HEK293 (cell line): ENCODE results near the gene OPCML.

Source experiments
- CTCF ChIA-PET: fragments of 350-600 bp; formaldehyde crosslinking; extraction: SDS; loops from one replicate; lab custom pipeline; 2021; ENCODE audit warnings: antibody characterized with exemption; lab: Yijun Ruan, JAX
- POLR2A ChIA-PET: fragments of 300-600 bp; formaldehyde crosslinking; extraction: SDS; loops from one replicate; lab custom pipeline; 2020; ENCODE audit warnings: antibody characterized with exemption, inconsistent platforms; lab: Yijun Ruan, JAX
- H3K27ac ChIP-seq: fragments of 200-500 bp; sonication (Bioruptor generic); 2 replicates; pipeline ENCODE4 v1.5.1; 2014; ENCODE audit warnings: low read depth, low read length, control low read depth, inconsistent platforms; ENCODE audit errors: extremely low read depth
- H3K36me3 ChIP-seq, 2 experiments: fragments of 200-500 bp in 1 of 2; sonication (Bioruptor generic) in 1 of 2; 1 replicate in 1 of 2; 2 replicates in 1 of 2; pipeline ENCODE4 v1.5.1; 2014 to 2017; ENCODE audit warnings: inconsistent platforms in 2 of 2, low read length in 2 of 2; ENCODE audit not compliant: control insufficient read depth in 2 of 2, insufficient read depth in 1 of 2
- H3K4me1 ChIP-seq: fragments of 200-500 bp; sonication (Bioruptor generic); 2 replicates; pipeline ENCODE4 v1.5.1; 2014; ENCODE audit warnings: mild to moderate bottlenecking, low read length, inconsistent platforms; ENCODE audit not compliant: control insufficient read depth, insufficient read depth
- H3K4me3 ChIP-seq: 2 replicates; pipeline ENCODE4 v1.5.1; 2011; ENCODE audit warnings: low read depth, mild to moderate bottlenecking, control low read depth, low read length, moderate library complexity
- H3K9me3 ChIP-seq: fragments of 200-500 bp; sonication (Bioruptor generic); 2 replicates; pipeline ENCODE4 v1.5.1; 2014; ENCODE audit warnings: low read depth, low read length, inconsistent platforms; ENCODE audit not compliant: control insufficient read depth, insufficient read depth
- BCL11B ChIP-seq: fragments of 450-650 bp; formaldehyde crosslinking; IDR thresholded peaks from 2 replicates; pipeline ENCODE4 v1.5.1; 2016; ENCODE audit warnings: low read depth, missing biosample characterization, missing genetic modification characterization
- FEZF1 ChIP-seq: fragments of 450-650 bp; formaldehyde crosslinking; IDR thresholded peaks from 2 replicates; pipeline ENCODE4 v1.5.1; 2016; ENCODE audit warnings: missing biosample characterization, missing genetic modification characterization
- IKZF3 ChIP-seq: fragments of 450-650 bp; IDR thresholded peaks from 2 replicates; pipeline ENCODE4 v1.5.0; 2018; ENCODE audit warnings: missing biosample characterization, mild to moderate bottlenecking, missing genetic modification characterization, moderate library complexity
- KLF10 ChIP-seq: fragments of 450-650 bp; IDR thresholded peaks from 2 replicates; pipeline ENCODE4 v1.5.1; 2018; ENCODE audit warnings: missing biosample characterization, mild to moderate bottlenecking, missing genetic modification characterization
- KLF7 ChIP-seq: fragments of 450-650 bp; formaldehyde crosslinking; IDR thresholded peaks from 2 replicates; pipeline ENCODE4 v1.5.1; 2016; ENCODE audit warnings: missing biosample characterization, missing genetic modification characterization, borderline replicate concordance
- RBAK ChIP-seq: fragments of 450-650 bp; formaldehyde crosslinking; IDR thresholded peaks from 2 replicates; pipeline ENCODE4 v1.5.1; 2016; ENCODE audit warnings: missing biosample characterization, missing genetic modification characterization
- SP3 ChIP-seq: fragments of 450-650 bp; formaldehyde crosslinking; IDR thresholded peaks from 2 replicates; pipeline ENCODE4 v1.5.1; 2016; ENCODE audit warnings: missing biosample characterization, missing genetic modification characterization
- TRIM28 ChIP-seq: IDR thresholded peaks from 2 replicates; pipeline ENCODE4 v1.6.1; 2011; ENCODE audit warnings: low read length, control low read depth, borderline replicate concordance
- TSHZ1 ChIP-seq: fragments of 450-650 bp; formaldehyde crosslinking; IDR thresholded peaks from 2 replicates; pipeline ENCODE4 v1.5.1; 2016; ENCODE audit warnings: missing biosample characterization, missing genetic modification characterization, borderline replicate concordance
- ZFP37 ChIP-seq: fragments of 450-650 bp; formaldehyde crosslinking; IDR thresholded peaks from 2 replicates; pipeline ENCODE4 v1.5.1; 2016; ENCODE audit warnings: missing biosample characterization, missing genetic modification characterization
- ZNF114 ChIP-seq: fragments of 450-650 bp; formaldehyde crosslinking; IDR thresholded peaks from 2 replicates; pipeline ENCODE4 v1.5.0; 2017; ENCODE audit warnings: missing biosample characterization, missing genetic modification characterization
- ZNF175 ChIP-seq: fragments of 450-650 bp; formaldehyde crosslinking; IDR thresholded peaks from 2 replicates; pipeline ENCODE4 v1.5.1; 2016; ENCODE audit warnings: missing biosample characterization, missing genetic modification characterization
- ZNF341 ChIP-seq: fragments of 450-650 bp; formaldehyde crosslinking; IDR thresholded peaks from 2 replicates; pipeline ENCODE4; 2016; ENCODE audit warnings: low read depth, missing biosample characterization, missing genetic modification characterization
- ZNF37A ChIP-seq: fragments of 450-650 bp; IDR thresholded peaks from 2 replicates; pipeline ENCODE4 v1.5.1; 2018; ENCODE audit warnings: missing biosample characterization, missing genetic modification characterization
- ZNF404 ChIP-seq: fragments of 450-650 bp; formaldehyde crosslinking; IDR thresholded peaks from 2 replicates; pipeline ENCODE4 v1.5.1; 2017; ENCODE audit warnings: missing biosample characterization, missing genetic modification characterization
- ZNF558 ChIP-seq: fragments of 450-650 bp; formaldehyde crosslinking; IDR thresholded peaks from 2 replicates; pipeline ENCODE4 v1.5.1; 2016; ENCODE audit warnings: missing biosample characterization, missing genetic modification characterization
- ZNF585B ChIP-seq: fragments of 450-650 bp; formaldehyde crosslinking; IDR thresholded peaks from 2 replicates; pipeline ENCODE4 v1.5.1; 2016; ENCODE audit warnings: missing biosample characterization, missing genetic modification characterization
- ZNF600 ChIP-seq: fragments of 450-650 bp; formaldehyde crosslinking; IDR thresholded peaks from 2 replicates; pipeline ENCODE4 v1.5.1; 2016; ENCODE audit warnings: missing biosample characterization, missing genetic modification characterization
- ZNF670 ChIP-seq: fragments of 450-650 bp; formaldehyde crosslinking; IDR thresholded peaks from 2 replicates; pipeline ENCODE4 v1.5.1; 2016; ENCODE audit warnings: missing biosample characterization, missing genetic modification characterization, low read depth
- ZNF692 ChIP-seq: fragments of 450-650 bp; formaldehyde crosslinking; IDR thresholded peaks from 2 replicates; pipeline ENCODE4 v1.5.1; 2016; ENCODE audit warnings: missing biosample characterization, missing genetic modification characterization
- ZNF768 ChIP-seq: fragments of 450-650 bp; formaldehyde crosslinking; IDR thresholded peaks from 2 replicates; pipeline ENCODE4 v1.5.1; 2018; ENCODE audit warnings: missing biosample characterization, mild to moderate bottlenecking, missing genetic modification characterization
- TF ChIP-seq, protein P1 (sequence below): fragments of 450-650 bp; formaldehyde crosslinking; IDR thresholded peaks from 2 replicates; pipeline ENCODE4 v1.5.1; 2016; ENCODE audit warnings: missing biosample characterization, missing genetic modification characterization
- TF ChIP-seq, protein P2 (sequence below): fragments of 450-650 bp; formaldehyde crosslinking; IDR thresholded peaks from 2 replicates; pipeline ENCODE4 v1.5.1; 2017; ENCODE audit warnings: missing biosample characterization, missing genetic modification characterization
- TF ChIP-seq, protein P3 (sequence below): fragments of 450-650 bp; formaldehyde crosslinking; IDR thresholded peaks from 2 replicates; pipeline ENCODE4 v1.5.1; 2017; ENCODE audit warnings: missing biosample characterization, mild to moderate bottlenecking, missing genetic modification characterization, moderate library complexity

The OPCML gene

DNA sequence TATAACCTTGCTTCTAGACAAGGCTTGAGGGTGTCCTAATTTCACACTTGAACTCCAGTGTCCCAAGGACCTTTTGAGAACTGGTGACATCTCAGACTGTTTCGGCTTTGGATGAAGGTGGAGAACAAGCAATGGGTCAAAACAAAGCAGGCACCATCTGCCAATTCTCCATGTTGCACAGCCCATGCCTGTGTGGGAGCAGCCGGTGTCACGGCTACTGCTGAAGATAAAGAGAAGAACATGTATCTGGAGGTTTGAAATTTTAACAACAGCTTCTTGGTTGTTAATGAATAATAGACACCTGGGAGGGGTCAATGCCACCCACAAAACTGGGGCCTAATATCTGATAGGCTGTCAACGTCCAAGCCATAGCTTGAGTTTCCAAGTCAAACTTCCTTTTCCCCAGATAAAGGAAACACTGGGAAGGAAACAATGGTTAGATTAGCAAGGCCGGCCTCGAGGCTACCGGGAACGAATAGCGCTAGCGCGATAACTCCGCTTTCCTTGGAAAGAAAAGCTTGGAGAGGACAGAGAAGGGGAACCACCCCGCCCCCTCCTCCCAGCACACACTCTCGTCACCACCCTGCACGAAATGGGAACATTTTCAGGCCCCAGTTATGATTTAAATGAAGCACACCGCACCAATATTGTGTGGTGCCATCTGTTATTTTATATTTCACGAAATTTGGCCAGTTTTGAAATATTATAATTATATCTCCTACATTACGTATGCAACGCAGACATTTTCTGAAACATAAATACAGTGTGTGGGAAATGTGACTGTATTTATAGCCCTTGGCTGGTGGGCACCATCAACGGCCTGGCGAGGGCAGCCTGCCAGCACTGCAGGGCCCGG is 21.8 kb upstream of the OPCML start:
- no peak overlapping the region for H3K27ac ChIP-seq
- POLR2A ChIA-PET = no interaction called here
- no peak for TF ChIP-seq KLF7
- no peak for TF ChIP-seq KLF10 (tag by site-specific recombination)
- TF ChIP-seq ZNF114 (tag by site-specific recombination) = no peak
- no peak for TF ChIP-seq ZNF768 (tag by site-specific recombination)
- no peak for TF ChIP-seq ZNF692 (tag by site-specific recombination)
- no peak for TF ChIP-seq ZNF585B (tag by site-specific recombination)
- no peak for TF ChIP-seq ZNF404 (tag by site-specific recombination)
- no peak for TF ChIP-seq ZFP37
- TF ChIP-seq SP3 = no peak
- TF ChIP-seq, protein P1, sequence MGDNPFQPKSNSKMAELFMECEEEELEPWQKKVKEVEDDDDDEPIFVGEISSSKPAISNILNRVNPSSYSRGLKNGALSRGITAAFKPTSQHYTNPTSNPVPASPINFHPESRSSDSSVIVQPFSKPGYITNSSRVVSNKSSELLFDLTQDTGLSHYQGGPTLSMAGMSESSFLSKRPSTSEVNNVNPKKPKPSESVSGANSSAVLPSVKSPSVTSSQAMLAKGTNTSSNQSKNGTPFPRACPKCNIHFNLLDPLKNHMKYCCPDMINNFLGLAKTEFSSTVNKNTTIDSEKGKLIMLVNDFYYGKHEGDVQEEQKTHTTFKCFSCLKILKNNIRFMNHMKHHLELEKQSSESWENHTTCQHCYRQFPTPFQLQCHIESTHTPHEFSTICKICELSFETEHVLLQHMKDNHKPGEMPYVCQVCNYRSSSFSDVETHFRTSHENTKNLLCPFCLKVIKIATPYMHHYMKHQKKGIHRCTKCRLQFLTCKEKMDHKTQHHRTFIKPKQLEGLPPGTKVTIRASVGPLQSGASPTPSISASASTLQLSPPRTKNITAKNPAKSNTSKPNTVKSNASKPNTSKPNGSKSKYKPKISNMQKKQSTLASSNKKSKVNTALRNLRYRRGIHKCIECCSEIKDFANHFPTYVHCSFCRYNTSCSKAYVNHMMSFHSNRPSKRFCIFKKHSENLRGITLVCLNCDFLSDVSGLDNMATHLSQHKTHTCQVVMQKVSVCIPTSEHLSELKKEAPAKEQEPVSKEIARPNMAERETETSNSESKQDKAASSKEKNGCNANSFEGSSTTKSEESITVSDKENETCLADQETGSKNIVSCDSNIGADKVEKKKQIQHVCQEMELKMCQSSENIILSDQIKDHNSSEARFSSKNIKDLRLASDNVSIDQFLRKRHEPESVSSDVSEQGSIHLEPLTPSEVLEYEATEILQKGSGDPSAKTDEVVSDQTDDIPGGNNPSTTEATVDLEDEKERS (tag by site-specific recombination) = no peak
- no peak overlapping the region for H3K4me3 ChIP-seq
- H3K9me3 ChIP-seq = no peaks in the 10 kb centered on the region
- CTCF ChIA-PET = interaction anchor here (0.7 kb wide), 1 partner anchor 267 kb away, joined by 3 read pairs; no protein-coding TSS in a partner anchor
- H3K4me1 ChIP-seq = no peaks in the 10 kb centered on the region
- H3K36me3 ChIP-seq = no peaks in the 10 kb centered on the region

- no peak overlapping the region for H3K4me3 ChIP-seq
- TF ChIP-seq FEZF1 (tag by site-specific recombination) (no peak), TRIM28 (no peak), ZNF600 (tag by site-specific recombination) (no peak), BCL11B (tag by site-specific recombination) (no peak), RBAK (tag by site-specific recombination) (no peak), ZNF37A (tag by site-specific recombination) (no peak), ZNF670 (no peak), IKZF3 (no peak), ZNF175 (no peak), ZNF558 (no peak), ZNF341 (tag by site-specific recombination) (no peak), TSHZ1 (no peak)
- TF ChIP-seq, protein P2, sequence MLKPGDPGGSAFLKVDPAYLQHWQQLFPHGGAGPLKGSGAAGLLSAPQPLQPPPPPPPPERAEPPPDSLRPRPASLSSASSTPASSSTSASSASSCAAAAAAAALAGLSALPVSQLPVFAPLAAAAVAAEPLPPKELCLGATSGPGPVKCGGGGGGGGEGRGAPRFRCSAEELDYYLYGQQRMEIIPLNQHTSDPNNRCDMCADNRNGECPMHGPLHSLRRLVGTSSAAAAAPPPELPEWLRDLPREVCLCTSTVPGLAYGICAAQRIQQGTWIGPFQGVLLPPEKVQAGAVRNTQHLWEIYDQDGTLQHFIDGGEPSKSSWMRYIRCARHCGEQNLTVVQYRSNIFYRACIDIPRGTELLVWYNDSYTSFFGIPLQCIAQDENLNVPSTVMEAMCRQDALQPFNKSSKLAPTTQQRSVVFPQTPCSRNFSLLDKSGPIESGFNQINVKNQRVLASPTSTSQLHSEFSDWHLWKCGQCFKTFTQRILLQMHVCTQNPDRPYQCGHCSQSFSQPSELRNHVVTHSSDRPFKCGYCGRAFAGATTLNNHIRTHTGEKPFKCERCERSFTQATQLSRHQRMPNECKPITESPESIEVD (tag by site-specific recombination) = no peak
- TF ChIP-seq, protein P3, sequence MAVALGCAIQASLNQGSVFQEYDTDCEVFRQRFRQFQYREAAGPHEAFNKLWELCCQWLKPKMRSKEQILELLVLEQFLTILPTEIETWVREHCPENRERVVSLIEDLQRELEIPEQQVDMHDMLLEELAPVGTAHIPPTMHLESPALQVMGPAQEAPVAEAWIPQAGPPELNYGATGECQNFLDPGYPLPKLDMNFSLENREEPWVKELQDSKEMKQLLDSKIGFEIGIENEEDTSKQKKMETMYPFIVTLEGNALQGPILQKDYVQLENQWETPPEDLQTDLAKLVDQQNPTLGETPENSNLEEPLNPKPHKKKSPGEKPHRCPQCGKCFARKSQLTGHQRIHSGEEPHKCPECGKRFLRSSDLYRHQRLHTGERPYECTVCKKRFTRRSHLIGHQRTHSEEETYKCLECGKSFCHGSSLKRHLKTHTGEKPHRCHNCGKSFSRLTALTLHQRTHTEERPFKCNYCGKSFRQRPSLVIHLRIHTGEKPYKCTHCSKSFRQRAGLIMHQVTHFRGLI = no peak
- no peaks in the 10 kb centered on the region for H3K9me3 ChIP-seq
- no peaks in the 10 kb centered on the region for H3K36me3 ChIP-seq
- H3K27ac ChIP-seq = no peak overlapping the region
- ChIA-PET CTCF (interaction anchor here (0.6 to 0.7 kb wide), 2 partner anchors 11 to 31 kb away, joined by 3 to 4 read pairs; no protein-coding TSS in a partner anchor), POLR2A (no interaction called here)
- no peaks in the 10 kb centered on the region for H3K4me1 ChIP-seq
These were observed 20.6 kb upstream of the OPCML start for GRCh38 chr11:133552938-133553337.
